HG03095 (cell line): ENCODE results near the gene FAM118A.
"Not testable (repeated sequence)": the region's sequence is repeated elsewhere in the genome, so short reads cannot be mapped to it uniquely, and the experiment has no call there.

Experiments used
- ATAC-seq: cut with Tn5 transposase; IDR thresholded peaks from one replicate; pipeline ENCODE4 v1.9.1; 2021; ENCODE audit warnings: moderate library complexity; ENCODE audit not compliant: unreplicated experiment

FAM118A gene

DNA sequence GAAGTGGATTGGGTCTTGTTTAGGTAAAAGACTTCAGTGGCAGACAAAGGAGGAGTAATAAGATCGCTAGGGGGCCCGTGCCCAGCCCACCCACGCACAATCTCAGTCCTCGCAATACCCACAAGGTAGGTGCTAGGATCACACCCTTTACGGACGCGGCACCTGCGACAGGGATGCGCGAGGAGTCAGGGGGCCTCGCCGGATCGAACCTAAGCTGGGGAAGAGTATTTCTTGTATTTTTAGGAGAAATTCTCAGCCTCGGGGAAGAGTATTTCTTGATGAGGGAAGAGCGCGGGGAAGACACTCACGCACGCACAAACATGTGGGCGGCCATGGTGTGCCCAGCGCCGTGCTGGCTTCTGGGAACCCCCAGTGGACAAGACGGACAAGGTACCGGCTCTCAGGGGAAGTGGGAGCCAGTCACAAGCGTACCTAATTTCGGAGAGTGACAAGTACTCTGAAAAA is 745 bp upstream of the FAM118A start:
- no peak for ATAC-seq

- ATAC-seq = no peak
Observed at GRCh38 chr22:45310331-45310976, 720 bp downstream of the FAM118A start.

DNA sequence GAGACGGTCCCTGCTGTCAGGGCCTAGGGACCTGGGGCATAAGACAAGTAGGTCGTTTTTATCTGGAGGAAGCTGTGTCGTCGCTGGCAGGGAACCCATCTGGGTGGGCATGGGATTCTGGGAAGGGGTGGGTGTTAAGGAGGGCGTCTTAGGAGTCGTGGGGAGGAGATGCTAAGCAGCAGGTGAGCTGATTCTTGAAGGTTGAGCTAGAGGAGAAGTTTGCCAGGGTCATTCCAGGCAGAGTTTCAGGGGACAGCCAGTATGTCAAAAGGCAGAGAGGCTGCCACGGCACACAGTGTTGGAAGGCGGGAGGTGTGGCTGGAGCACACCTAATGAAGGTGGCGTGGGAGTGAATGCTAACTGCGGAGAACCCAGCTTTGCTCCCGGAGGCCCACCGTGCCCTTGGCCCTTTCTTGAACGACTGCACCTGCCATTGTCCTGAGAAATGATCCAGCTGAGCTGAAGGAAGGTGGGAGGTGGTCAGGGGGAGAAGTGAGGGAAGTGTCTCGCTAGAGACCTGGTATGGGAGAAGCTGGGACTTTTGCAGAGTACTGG is 1.3 kb downstream of the FAM118A start:
- no peak for ATAC-seq

GRCh38 chr22:45312415-45312814 is 2.7 kb downstream of the FAM118A start:
- no peak for ATAC-seq

DNA sequence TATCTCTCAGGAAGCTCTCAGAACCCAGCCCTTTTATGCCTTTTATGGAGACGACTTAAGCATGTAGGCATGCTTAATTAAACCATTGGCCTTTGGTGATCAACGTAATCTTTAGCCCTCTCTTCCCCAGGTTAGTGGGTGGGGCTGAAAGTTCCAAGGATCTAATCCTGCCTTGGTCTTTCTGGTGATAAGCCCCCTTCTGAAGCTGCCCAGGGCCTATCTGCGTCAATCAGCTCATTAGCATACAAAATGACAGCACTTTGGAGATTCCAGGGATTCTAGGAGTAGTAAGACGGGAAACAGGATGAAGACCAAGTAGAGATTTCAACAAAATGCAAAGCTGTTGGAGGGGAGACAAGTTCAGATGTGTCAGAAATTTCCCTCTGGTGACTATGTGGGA is 3.1 kb downstream of the FAM118A start:
- ATAC-seq = no peak

GRCh38 chr22:45314054-45314721 is 4.5 kb downstream of the FAM118A start:
- ATAC-seq = no peak

- ATAC-seq = no peak
Observed at GRCh38 chr22:45314786-45315185, 5.1 kb downstream of the FAM118A start.

DNA sequence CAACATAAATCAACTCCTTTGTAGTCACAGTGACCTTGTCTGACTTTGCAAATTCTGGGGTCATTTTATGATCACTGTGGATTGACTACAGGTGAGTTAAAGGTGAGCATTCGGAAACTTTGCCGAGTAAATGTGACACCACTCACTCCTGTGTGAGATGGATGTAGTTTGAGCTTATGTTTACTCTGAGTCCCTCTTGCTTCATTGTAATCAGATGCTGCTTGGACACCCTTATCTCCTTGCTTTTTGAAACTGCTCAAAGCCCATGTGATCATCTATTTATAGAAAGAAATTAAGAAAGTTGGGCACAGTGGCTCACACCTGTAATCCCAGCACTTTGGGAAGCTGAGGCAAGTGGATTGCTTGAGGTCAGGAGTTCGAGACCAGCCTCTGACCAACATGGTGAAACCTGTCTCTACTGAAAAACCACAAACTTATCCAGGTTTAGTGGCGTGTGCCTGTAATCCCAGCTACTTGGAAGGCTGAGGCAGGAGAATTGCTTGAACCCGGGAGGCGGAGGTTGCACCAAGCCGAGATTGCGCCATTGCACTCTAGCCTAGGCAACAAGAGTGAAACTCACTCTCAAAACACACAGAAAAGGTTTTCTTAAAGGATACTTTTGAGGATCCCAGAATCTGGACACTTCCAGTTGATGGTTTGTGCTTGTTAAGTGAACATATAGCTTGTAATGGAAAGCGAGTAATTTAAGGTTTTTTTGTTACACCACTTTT is 7.2 kb downstream of the FAM118A start:
- no peak for ATAC-seq

GRCh38 chr22:45317551-45318167 is 7.9 kb downstream of the FAM118A start:
- ATAC-seq = no peak

GRCh38 chr22:45318168-45318557 is 8.4 kb downstream of the FAM118A start:
- ATAC-seq = peak; percentile 53

DNA sequence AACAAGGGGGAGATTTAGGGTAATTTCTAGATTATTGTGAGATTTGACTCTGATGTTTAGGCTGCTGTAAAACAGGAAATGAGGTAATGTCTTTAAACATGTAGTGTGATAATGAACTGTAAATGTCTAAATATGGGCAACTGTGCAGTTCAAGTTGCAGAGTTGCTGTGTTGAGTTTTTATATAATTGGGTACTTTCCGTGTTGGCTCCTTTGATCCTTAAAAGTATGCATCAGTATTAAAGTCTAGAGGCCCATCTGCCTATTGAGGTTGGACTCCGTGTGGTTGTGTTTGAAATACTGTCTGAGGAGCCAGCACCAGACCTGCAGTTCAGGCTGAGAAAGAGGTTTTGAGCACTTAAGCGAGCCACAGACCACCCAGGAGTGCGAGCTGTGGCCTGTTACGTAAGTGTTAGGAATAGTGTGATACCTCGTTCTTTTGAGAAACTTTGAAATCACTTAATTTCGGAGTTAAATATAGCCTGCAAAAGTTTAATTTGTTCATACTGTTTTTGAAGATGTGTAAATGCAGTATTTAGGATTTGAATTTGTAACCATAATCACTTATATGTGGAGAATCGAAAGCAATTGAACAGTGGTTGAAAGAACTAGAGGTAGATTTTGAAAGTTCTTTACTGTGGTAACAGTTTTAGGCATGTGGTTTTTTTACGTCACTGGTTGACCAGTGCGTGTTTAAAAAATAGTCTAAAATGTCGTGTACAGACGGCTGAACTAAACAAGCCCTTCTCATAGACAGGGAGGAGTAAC is 9.0 kb downstream of the FAM118A start:
- peak; percentile 31 for ATAC-seq

GRCh38 chr22:45319324-45319685 is 9.6 kb downstream of the FAM118A start:
- no peak for ATAC-seq

GRCh38 chr22:45320357-45320976 is 10.7 kb downstream of the FAM118A start:
- ATAC-seq = no peak

- ATAC-seq = no peak
Observed at GRCh38 chr22:45321827-45322226, 12.1 kb downstream of the FAM118A start.

- ATAC-seq = no peak
Observed at GRCh38 chr22:45322873-45323525, 13.3 kb downstream of the FAM118A start.

- ATAC-seq = no peak
Observed at GRCh38 chr22:45323695-45324094, 14.0 kb downstream of the FAM118A start.

- no peak for ATAC-seq
Observed at GRCh38 chr22:45324311-45324711, 14.6 kb downstream of the FAM118A start.

DNA sequence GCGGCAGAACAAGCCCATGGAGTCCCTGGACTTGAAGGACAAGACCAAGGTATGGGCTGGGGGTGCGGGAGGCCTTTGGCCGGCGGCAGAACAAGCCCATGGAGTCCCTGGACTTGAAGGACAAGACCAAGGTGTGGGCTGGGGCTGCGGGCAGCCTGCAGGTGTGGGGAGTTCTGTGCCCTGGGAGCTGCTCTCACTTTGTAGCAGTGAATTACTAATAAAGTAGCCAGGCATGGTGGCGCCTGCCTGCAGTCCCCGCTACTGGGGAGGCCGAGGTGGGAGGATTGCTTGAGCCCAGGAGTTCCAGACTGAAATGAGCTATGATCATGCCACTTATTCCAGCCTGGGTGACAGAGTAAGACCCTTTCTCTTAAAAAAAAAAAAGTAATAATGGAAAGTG is 18.5 kb downstream of the FAM118A start:
- not testable (repeated sequence) for ATAC-seq

GRCh38 chr22:45328822-45329529 is 19.2 kb downstream of the FAM118A start:
- ATAC-seq = no peak
